Astrocyte (in vitro differentiated cells and primary cell): ENCODE data around the gene ABHD16B.

ENCODE experiments used
- CTCF ChIP-seq: IDR thresholded peaks from 2 replicates; pipeline ENCODE4 v1.5.1; 2011; ENCODE audit warnings: low read depth, mild to moderate bottlenecking, inconsistent platforms, low read length, moderate library complexity; ENCODE audit not compliant: insufficient read depth
- EZH2 ChIP-seq: IDR thresholded peaks from 2 replicates; pipeline ENCODE4 v1.6.1; 2012; ENCODE audit warnings: mild to moderate bottlenecking, low read length, inconsistent platforms; ENCODE audit not compliant: insufficient read depth

- TF ChIP-seq CTCF (no peak), EZH2 (no peak)
Measured at GRCh38 chr20:63835021-63835858, 26.1 kb upstream of the ABHD16B start.
